OCI-LY1 (cell line): ENCODE results near the gene SNRNP70.
"Not testable (repeated sequence)": the region's sequence is repeated elsewhere in the genome, so short reads cannot be mapped to it uniquely, and the experiment has no call there.

Source experiments
- H2AFZ ChIP-seq: fragments of 200-600 bp; sonication (generic), shearing (Covaris generic); 2 replicates; pipeline ENCODE4 v1.6.0; 2014; ENCODE audit warnings: antibody characterized with exemption, mild to moderate bottlenecking, low read length
- H3F3A ChIP-seq: fragments of 200-600 bp; sonication (generic), shearing (Covaris generic); 2 replicates; pipeline ENCODE4 v1.6.0; 2014; ENCODE audit warnings: mild to moderate bottlenecking, antibody characterized with exemption, low read length, moderate library complexity; ENCODE audit not compliant: insufficient read depth
- H3K27ac ChIP-seq: fragments of 200-600 bp; sonication (generic); 2 replicates; pipeline ENCODE4 v1.5.1; 2014; ENCODE audit warnings: low read length, mixed run types, mild to moderate bottlenecking, low read depth; ENCODE audit not compliant: poor library complexity, severe bottlenecking
- H3K27me3 ChIP-seq: fragments of 200-600 bp; sonication (generic); 2 replicates; pipeline ENCODE4 v1.6.0; 2014; ENCODE audit warnings: antibody characterized with exemption, mild to moderate bottlenecking, low read length, moderate library complexity; ENCODE audit not compliant: insufficient read depth
- H3K36me3 ChIP-seq: fragments of 200-600 bp; sonication (generic); 2 replicates; pipeline ENCODE4 v1.6.1; 2014; ENCODE audit warnings: mild to moderate bottlenecking, antibody characterized with exemption, low read length, moderate library complexity, mixed read lengths; ENCODE audit not compliant: insufficient read depth
- H3K4me1 ChIP-seq: fragments of 200-600 bp; sonication (generic); 2 replicates; pipeline ENCODE4 v1.5.1; 2014; ENCODE audit warnings: mild to moderate bottlenecking, low read length, moderate library complexity; ENCODE audit not compliant: insufficient read depth, severe bottlenecking
- H3K4me2 ChIP-seq: fragments of 200-600 bp; sonication (generic), shearing (Covaris generic); 2 replicates; pipeline ENCODE4 v1.6.1; 2014; ENCODE audit warnings: low read length
- H3K4me3 ChIP-seq: fragments of 200-600 bp; sonication (generic); 2 replicates; pipeline ENCODE4 v1.5.1; 2014; ENCODE audit warnings: low read length, low read depth, mild to moderate bottlenecking, mixed read lengths; ENCODE audit not compliant: poor library complexity, severe bottlenecking
- H3K79me2 ChIP-seq: fragments of 200-600 bp; shearing (Covaris generic); 2 replicates; pipeline ENCODE4 v1.6.1; 2016; ENCODE audit warnings: mixed run types, low read length, mixed read lengths; ENCODE audit not compliant: insufficient read depth
- H3K9ac ChIP-seq: fragments of 200-600 bp; sonication (generic), shearing (Covaris generic); 2 replicates; pipeline ENCODE4 v1.6.1; 2014; ENCODE audit warnings: mild to moderate bottlenecking, low read length, mixed read lengths
- H3K9me2 ChIP-seq: fragments of 200-600 bp; sonication (generic), shearing (Covaris generic); 2 replicates; pipeline ENCODE4 v1.6.1; 2014; ENCODE audit warnings: low read depth, mild to moderate bottlenecking, low read length, mixed read lengths
- H3K9me3 ChIP-seq: fragments of 200-600 bp; shearing (Covaris generic); 2 replicates; pipeline ENCODE4 v1.6.1; 2014; ENCODE audit warnings: low read length, mixed read lengths
- H4K20me1 ChIP-seq: fragments of 200-600 bp; sonication (generic), shearing (Covaris generic); 2 replicates; pipeline ENCODE4 v1.6.0; 2016; ENCODE audit warnings: mild to moderate bottlenecking, low read length; ENCODE audit not compliant: insufficient read depth
- CTCF ChIP-seq: fragments of 200-600 bp; sonication (generic), shearing (Covaris generic); IDR thresholded peaks from 2 replicates; pipeline ENCODE4 v1.5.1; 2017; ENCODE audit warnings: mild to moderate bottlenecking, antibody characterized with exemption, low read length, moderate library complexity, mixed read lengths
- EZH2 ChIP-seq: fragments of 200-600 bp; sonication (generic), shearing (Covaris generic); IDR thresholded peaks from 2 replicates; pipeline ENCODE4 v1.8.0; 2017; ENCODE audit warnings: borderline replicate concordance, mixed run types, mild to moderate bottlenecking, antibody characterized with exemption, low read length, moderate library complexity, mixed read lengths

Gene SNRNP70

DNA sequence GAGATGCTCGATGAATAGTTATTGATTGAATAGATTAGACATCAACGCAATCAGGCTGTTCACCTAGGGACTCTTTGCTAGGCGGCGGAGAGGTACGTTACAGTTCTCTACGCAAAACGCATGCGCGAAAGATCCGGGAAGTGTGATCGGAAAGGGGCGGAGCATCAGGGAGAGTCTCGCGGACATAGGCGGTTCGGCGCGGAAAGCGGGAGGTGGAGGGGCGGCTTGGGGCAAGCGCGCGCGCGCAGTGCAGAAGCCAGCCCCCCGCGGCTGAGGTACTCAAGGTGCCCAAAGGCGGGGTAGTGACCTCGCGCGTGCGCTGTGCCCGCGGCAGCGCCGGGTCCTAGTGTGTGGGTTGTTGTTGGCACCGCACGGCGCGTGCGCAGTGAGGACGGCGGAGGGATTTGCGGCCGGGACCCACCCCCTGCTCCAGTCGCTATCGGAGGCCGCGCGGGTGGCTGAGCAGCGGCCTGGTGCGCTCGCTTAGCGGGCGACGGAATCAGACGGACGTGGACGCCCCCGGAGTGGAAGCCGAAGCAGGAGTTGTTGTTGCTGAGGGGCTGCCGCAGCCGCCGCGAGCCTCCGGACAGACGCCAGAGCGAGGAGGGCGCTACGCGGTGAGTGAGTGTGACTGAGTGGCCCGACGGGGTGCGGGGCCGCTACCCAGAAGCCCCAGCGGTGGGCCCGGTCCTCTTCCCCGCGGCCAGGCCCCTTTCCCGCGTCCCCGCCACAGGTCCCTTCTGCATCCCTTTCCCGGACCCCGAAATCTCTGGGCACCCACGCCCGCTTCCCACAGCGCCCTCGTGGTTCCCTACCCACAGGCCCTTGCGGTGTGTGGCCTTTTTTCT, at the start of gene SNRNP70:
TSS of gene SNRNP70 (plus strand) at position 432 of the 848 bp plus-strand sequence. CDS start 964 bp downstream, outside the sequence.
- Histone ChIP-seq H3K79me2 (peaks cover 37% of the 10 kb centered on the region), H4K20me1 (peaks cover 7% of the 10 kb centered on the region; the same call in 1 of the 2 replicates), H3K4me2 (peak within 1 kb of the TSS; percentile 95), H2AFZ (no peak within 1 kb of the TSS), H3K27ac (peak within 1 kb of the TSS; percentile 58), H3F3A (no peaks in the 10 kb centered on the region), H3K9me2 (no peaks in the 10 kb centered on the region), H3K9ac (peak within 1 kb of the TSS; percentile 98), H3K4me1 (peaks cover 23% of the 10 kb centered on the region), H3K36me3 (peaks cover 39% of the 10 kb centered on the region), H3K27me3 (peaks cover 3% of the 10 kb centered on the region; the same call in 1 of the 2 replicates), H3K4me3 (peak within 1 kb of the TSS; percentile 95), H3K9me3 (no peaks in the 10 kb centered on the region)
- TF ChIP-seq CTCF (no peak), EZH2 (no peak)

GRCh38 chr19:49036815-49037214, 48.4 kb upstream of the SNRNP70 start, which contains the start of gene CGB1:
CGB1 (minus strand) TSS chr19:49036895; CDS start chr19:49036711, 184 bp downstream.
- not testable (repeated sequence) for H3K36me3 ChIP-seq, H3K9ac ChIP-seq, H3K79me2 ChIP-seq, H2AFZ ChIP-seq, H3F3A ChIP-seq, H3K9me3 ChIP-seq, H3K9me2 ChIP-seq, H3K27ac ChIP-seq, H3K27me3 ChIP-seq, H3K4me1 ChIP-seq, H3K4me2 ChIP-seq, H4K20me1 ChIP-seq, H3K4me3 ChIP-seq
- TF ChIP-seq CTCF: peak; percentile 64

GRCh38 chr19:49038111-49038510, 47.1 kb upstream of the SNRNP70 start:
- H3K36me3 ChIP-seq, H3K4me2 ChIP-seq, H3K4me3 ChIP-seq, H3K27me3 ChIP-seq, H3K27ac ChIP-seq, H3K79me2 ChIP-seq, H2AFZ ChIP-seq, H3K4me1 ChIP-seq, H3K9ac ChIP-seq, H3K9me2 ChIP-seq, H3F3A ChIP-seq, H3K9me3 ChIP-seq, H4K20me1 ChIP-seq: not testable (repeated sequence)

- H3K4me2 ChIP-seq, H3K36me3 ChIP-seq: not testable (repeated sequence)
These were observed 46.5 kb upstream of the SNRNP70 start for GRCh38 chr19:49038557-49039276.

GRCh38 chr19:49039736-49040135, 45.5 kb upstream of the SNRNP70 start:
- H3K4me2 ChIP-seq, H3K36me3 ChIP-seq, H3F3A ChIP-seq, H3K27me3 ChIP-seq, H3K79me2 ChIP-seq, H3K9me2 ChIP-seq, H3K4me1 ChIP-seq, H2AFZ ChIP-seq, H3K9ac ChIP-seq, H3K9me3 ChIP-seq, H3K4me3 ChIP-seq, H4K20me1 ChIP-seq, H3K27ac ChIP-seq: not testable (repeated sequence)

More at GRCh38 chr19:49038557-49039276, 46.5 kb upstream of the SNRNP70 start:
- not testable (repeated sequence) for H2AFZ ChIP-seq, H3K79me2 ChIP-seq, H3K9me2 ChIP-seq, H3K9me3 ChIP-seq, H3K9ac ChIP-seq, H3K4me1 ChIP-seq, H3K4me3 ChIP-seq, H3K27me3 ChIP-seq, H3F3A ChIP-seq, H3K27ac ChIP-seq, H4K20me1 ChIP-seq
